Fibroblast of lung (primary cell): ENCODE measurements around the gene USP20.

Source experiments
- CTCF ChIP-seq, 2 donors: IDR thresholded peaks in 1 of 2; conservative IDR thresholded peaks in 1 of 2; 1 replicate in 1 of 2; 2 replicates in 1 of 2; pipeline ENCODE4 v1.5.1; 2011 to 2012; ENCODE audit warnings: low read length in 2 of 2, control low read depth in 1 of 2, inconsistent platforms in 1 of 2, low read depth in 1 of 2, mild to moderate bottlenecking in 1 of 2
- EZH2 ChIP-seq: IDR thresholded peaks from 2 replicates; pipeline ENCODE4 v1.5.1; 2012; ENCODE audit warnings: low read length, control low read depth, mild to moderate bottlenecking; ENCODE audit errors: missing control alignments

GRCh38 chr9:129899620-129900019, 64.4 kb downstream of the USP20 start:
- TF ChIP-seq CTCF (conservative IDR thresholded peaks at IDR 0.05 in 1 of 2, IDR thresholded peaks at IDR 0.05 in 1 of 2; ENCODE audit: low read depth in 1 of 2, low read length in 2 of 2) (no peak), EZH2 (no peak)
